MCF 10A (cell line): ENCODE results near the gene ANKRD34A. TPM values are rescaled to one million over a fixed set of nuclear protein-coding genes. Genes with fewer than 3 reads are reported as not detected.

Experiments
- BruUV-seq: library from RNA; stranded (reverse); fragments of 400-500 nt; replicated peaks from 2 replicates; lab custom pipeline; 2021; lab: Mats Ljungman, UMichigan
- CTCF ChIA-PET: fragments of 300-600 bp; sonication (Branson Sonifier 250); formaldehyde crosslinking; extraction: SDS; loops from one replicate; lab custom pipeline; 2021; ENCODE audit warnings: antibody characterized with exemption, inconsistent platforms; lab: Yijun Ruan, JAX
- POLR2A ChIA-PET: fragments of 300-600, 350-650 bp; sonication (Branson Sonifier 250); formaldehyde crosslinking; extraction: SDS; loops from one replicate; lab custom pipeline; 2020; ENCODE audit warnings: antibody characterized with exemption, inconsistent platforms; lab: Yijun Ruan, JAX
- DNase-seq: peaks from one replicate; pipeline ENCODE4 v3.0.0-alpha.2; 2018; ENCODE audit not compliant: unreplicated experiment
- H3K27ac Mint-ChIP-seq: one replicate; pipeline ENCODE4 v1.8.0; 2022; ENCODE audit warnings: mild to moderate bottlenecking, low read depth, mixed read lengths; ENCODE audit not compliant: unreplicated experiment
- H3K27me3 Mint-ChIP-seq: one replicate; pipeline ENCODE4 v1.8.0; 2022; ENCODE audit warnings: mixed read lengths; ENCODE audit not compliant: insufficient read depth, unreplicated experiment
- H3K36me3 Mint-ChIP-seq: one replicate; pipeline ENCODE4 v1.8.0; 2022; ENCODE audit warnings: mild to moderate bottlenecking, moderate library complexity, mixed read lengths; ENCODE audit not compliant: insufficient read depth, unreplicated experiment
- H3K4me1 Mint-ChIP-seq: one replicate; pipeline ENCODE4 v1.8.0; 2022; ENCODE audit warnings: mixed read lengths; ENCODE audit not compliant: insufficient read depth, unreplicated experiment
- H3K4me3 Mint-ChIP-seq: one replicate; pipeline ENCODE4 v1.8.0; 2022; ENCODE audit warnings: mild to moderate bottlenecking, moderate library complexity, mixed read lengths; ENCODE audit not compliant: unreplicated experiment
- H3K9me3 Mint-ChIP-seq: one replicate; pipeline ENCODE4 v1.8.0; 2022; ENCODE audit warnings: mixed read lengths; ENCODE audit not compliant: unreplicated experiment
- CTCF ChIP-seq: fragments of 200-600 bp; IDR thresholded peaks from one replicate; pipeline ENCODE4 v1.8.0; 2022; ENCODE audit warnings: antibody characterized with exemption, mild to moderate bottlenecking; ENCODE audit not compliant: unreplicated experiment
- intact Hi-C: fragments of 100-400 bp; cut with micrococcal nuclease; formaldehyde crosslinking; loops from 2 replicates; pipeline ENCODE4 v1.14.1; 2022
- total RNA-seq: library from RNA; stranded (reverse); gene quantifications from 2 replicates; pipeline ENCODE4 v1.2.3, GENCODE V29; 2022

Gene ANKRD34A
- total RNA-seq, 1 experiment from 2014 or later = 2.6 TPM

- Mint-ChIP-seq H3K27me3 (no peaks in the 10 kb centered on the region), H3K27ac (no peak overlapping the region), H3K36me3 (peaks cover 6% of the 10 kb centered on the region), H3K4me3 (no peak overlapping the region), H3K9me3 (no peaks in the 10 kb centered on the region), H3K4me1 (peaks cover 16% of the 10 kb centered on the region)
- POLR2A ChIA-PET = interaction anchor here (0.6 to 24.2 kb wide), 14 partner anchors 15 to 135 kb away, joined by 3 to 1309 read pairs (median 14); partner anchors contain the start of genes ANKRD34A, HJV, LIX1L and NUDT17
- CTCF ChIA-PET = interaction anchor here (0.6 to 24.2 kb wide), 12 partner anchors 11 to 135 kb away, joined by 3 to 773 read pairs (median 21); partner anchors contain the start of genes ANKRD34A, HJV, LIX1L and NUDT17
- no peak for TF ChIP-seq CTCF
- DNase-seq = peak; percentile 56
- intact Hi-C loops = loop anchor here (1.0 to 10.0 kb wide), 4 partner anchors 15 to 125 kb away; partner anchors contain the start of genes PIAS3, RBM8A and TXNIP
- TSS peak; percentile 84 for BruUV-seq
Measured at GRCh38 chr1:145979746-145980456, 15.5 kb upstream of the ANKRD34A start.

GRCh38 chr1:145978854-145979745 lies 14.7 kb upstream of the ANKRD34A start:
- Mint-ChIP-seq H3K27ac (no peak overlapping the region), H3K4me3 (no peak overlapping the region), H3K27me3 (no peaks in the 10 kb centered on the region), H3K36me3 (peaks cover 6% of the 10 kb centered on the region), H3K9me3 (no peaks in the 10 kb centered on the region), H3K4me1 (peaks cover 11% of the 10 kb centered on the region)
- intact Hi-C loops = loop anchor here (1.0 to 10.0 kb wide), 4 partner anchors 14 to 124 kb away; partner anchors contain the start of genes PIAS3, RBM8A and TXNIP
- CTCF ChIA-PET = interaction anchor here (0.5 to 24.2 kb wide), 16 partner anchors 12 to 134 kb away, joined by 3 to 773 read pairs (median 6); partner anchors contain the start of genes ANKRD34A, HJV, ITGA10 and LIX1L
- BruUV-seq = TSS peak; percentile 98
- POLR2A ChIA-PET = interaction anchor here (0.7 to 24.2 kb wide), 15 partner anchors 14 to 134 kb away, joined by 3 to 1309 read pairs (median 12); partner anchors contain the start of genes ANKRD34A, HJV, LIX1L and NUDT17
- peak; percentile 100 for DNase-seq
- TF ChIP-seq CTCF = peak; percentile 18

- Mint-ChIP-seq H3K27me3 (no peaks in the 10 kb centered on the region), H3K36me3 (peaks cover 6% of the 10 kb centered on the region), H3K4me3 (no peak overlapping the region), H3K27ac (no peak overlapping the region), H3K4me1 (peaks cover 5% of the 10 kb centered on the region), H3K9me3 (no peaks in the 10 kb centered on the region)
- ChIA-PET CTCF (interaction anchor here (0.5 to 24.2 kb wide), 15 partner anchors 13 to 133 kb away, joined by 3 to 773 read pairs (median 8); partner anchors contain the start of genes ANKRD34A, HJV, ITGA10 and LIX1L), POLR2A (interaction anchor here (0.7 to 24.2 kb wide), 12 partner anchors 13 to 133 kb away, joined by 3 to 1309 read pairs (median 20); partner anchors contain the start of genes ANKRD34A, HJV, LIX1L and NUDT17)
- TF ChIP-seq CTCF = no peak
- BruUV-seq = TSS peak; percentile 48
- no peak for DNase-seq
- intact Hi-C loops = loop anchor here (2.0 to 10.0 kb wide), 2 partner anchors 52 to 124 kb away; partner anchors contain the start of genes PIAS3 and RBM8A
Measured at GRCh38 chr1:145978471-145978853, 14.1 kb upstream of the ANKRD34A start.
